ENCODE results near the gene MISP.
A peak's percentile ranks its signal among the peaks of the same experiment; 100 is the strongest.

MISP gene

GRCh38 chr19:782185-782877 is 31.4 kb downstream of the MISP start:
- H3K4me1 ChIP-seq (ENCODE audit: insufficient read depth, low read length): no peaks in the 10 kb centered on the region
- no peak overlapping the region for H3K9ac ChIP-seq (ENCODE audit: low read length)
- no peak overlapping the region for H3K27ac ChIP-seq (ENCODE audit: low read depth, low read length)
- no peaks in the 10 kb centered on the region for H3K36me3 ChIP-seq (ENCODE audit: insufficient read depth, low read length)
- no peaks in the 10 kb centered on the region for H3K9me3 ChIP-seq (ENCODE audit: low read length)
- H3K27me3 ChIP-seq (ENCODE audit: control insufficient read depth in 1 of 2, insufficient read depth in 2 of 2, low read length in 2 of 2): peaks cover 0 to 9% of the 10 kb centered on the region in 2 donors
- H3K4me3 ChIP-seq (ENCODE audit: low read depth in 1 of 2, low read length in 2 of 2): no peak overlapping the region

GRCh38 chr19:782878-783668 is 32.2 kb downstream of the MISP start:
- H3K27ac ChIP-seq (ENCODE audit: low read depth, low read length): no peak overlapping the region
- H3K27me3 ChIP-seq (ENCODE audit: control insufficient read depth in 1 of 2, insufficient read depth in 2 of 2, low read length in 2 of 2): peaks cover 0 to 9% of the 10 kb centered on the region in 2 donors
- no peaks in the 10 kb centered on the region for H3K9me3 ChIP-seq (ENCODE audit: low read length)
- H3K4me1 ChIP-seq (ENCODE audit: insufficient read depth, low read length): no peaks in the 10 kb centered on the region
- H3K4me3 ChIP-seq (ENCODE audit: low read depth in 1 of 2, low read length in 2 of 2): no peak overlapping the region
- no peak overlapping the region for H3K9ac ChIP-seq (ENCODE audit: low read length)
- H3K36me3 ChIP-seq (ENCODE audit: insufficient read depth, low read length): no peaks in the 10 kb centered on the region

- no peaks in the 10 kb centered on the region for H3K4me1 ChIP-seq (ENCODE audit: insufficient read depth, low read length)
- peaks cover 0 to 9% of the 10 kb centered on the region in 2 donors for H3K27me3 ChIP-seq (ENCODE audit: control insufficient read depth in 1 of 2, insufficient read depth in 2 of 2, low read length in 2 of 2)
- no peaks in the 10 kb centered on the region for H3K36me3 ChIP-seq (ENCODE audit: insufficient read depth, low read length)
- no peaks in the 10 kb centered on the region for H3K9me3 ChIP-seq (ENCODE audit: low read length)
- no peak overlapping the region for H3K9ac ChIP-seq (ENCODE audit: low read length)
- no peak overlapping the region for H3K27ac ChIP-seq (ENCODE audit: low read depth, low read length)
- no peak overlapping the region for H3K4me3 ChIP-seq (ENCODE audit: low read depth in 1 of 2, low read length in 2 of 2)
Observed at GRCh38 chr19:784541-784940, 33.6 kb downstream of the MISP start.

- Histone ChIP-seq H3K4me3 (ENCODE audit: low read depth in 1 of 2, low read length in 2 of 2) (no peak overlapping the region), H3K9ac (ENCODE audit: low read length) (no peak overlapping the region), H3K4me1 (ENCODE audit: insufficient read depth, low read length) (no peaks in the 10 kb centered on the region), H3K9me3 (ENCODE audit: low read length) (no peaks in the 10 kb centered on the region), H3K27me3 (ENCODE audit: control insufficient read depth in 1 of 2, insufficient read depth in 2 of 2, low read length in 2 of 2) (peaks cover 0 to 2% of the 10 kb centered on the region in 2 donors), H3K27ac (ENCODE audit: low read depth, low read length) (no peak overlapping the region), H3K36me3 (ENCODE audit: insufficient read depth, low read length) (no peaks in the 10 kb centered on the region)
Observed at GRCh38 chr19:787536-787935, 36.6 kb downstream of the MISP start.

GRCh38 chr19:788686-788982 is 37.7 kb downstream of the MISP start:
- Histone ChIP-seq H3K27me3 (ENCODE audit: control insufficient read depth in 1 of 2, insufficient read depth in 2 of 2, low read length in 2 of 2) (no peaks in the 10 kb centered on the region), H3K4me3 (ENCODE audit: low read depth in 1 of 2, low read length in 2 of 2) (no peak overlapping the region), H3K9me3 (ENCODE audit: low read length) (no peaks in the 10 kb centered on the region), H3K9ac (ENCODE audit: low read length) (no peak overlapping the region), H3K36me3 (ENCODE audit: insufficient read depth, low read length) (no peaks in the 10 kb centered on the region), H3K4me1 (ENCODE audit: insufficient read depth, low read length) (no peaks in the 10 kb centered on the region), H3K27ac (ENCODE audit: low read depth, low read length) (no peak overlapping the region)

- Histone ChIP-seq H3K36me3 (ENCODE audit: insufficient read depth, low read length) (no peaks in the 10 kb centered on the region), H3K27ac (ENCODE audit: low read depth, low read length) (peak overlapping the region; percentile 4), H3K9ac (ENCODE audit: low read length) (no peak overlapping the region), H3K27me3 (ENCODE audit: control insufficient read depth in 1 of 2, insufficient read depth in 2 of 2, low read length in 2 of 2) (no peaks in the 10 kb centered on the region), H3K4me1 (ENCODE audit: insufficient read depth, low read length) (no peaks in the 10 kb centered on the region), H3K4me3 (ENCODE audit: low read depth in 1 of 2, low read length in 2 of 2) (no peak overlapping the region), H3K9me3 (ENCODE audit: low read length) (no peaks in the 10 kb centered on the region)
Observed at GRCh38 chr19:788983-789700, 38.2 kb downstream of the MISP start.

- Histone ChIP-seq H3K9ac (ENCODE audit: low read length) (no peak overlapping the region), H3K9me3 (ENCODE audit: low read length) (no peaks in the 10 kb centered on the region), H3K36me3 (ENCODE audit: insufficient read depth, low read length) (no peaks in the 10 kb centered on the region), H3K4me1 (ENCODE audit: insufficient read depth, low read length) (no peaks in the 10 kb centered on the region), H3K27ac (ENCODE audit: low read depth, low read length) (peak overlapping the region; percentile 4), H3K27me3 (ENCODE audit: control insufficient read depth in 1 of 2, insufficient read depth in 2 of 2, low read length in 2 of 2) (no peaks in the 10 kb centered on the region), H3K4me3 (ENCODE audit: low read depth in 1 of 2, low read length in 2 of 2) (no peak overlapping the region)
Observed at GRCh38 chr19:789701-790060, 38.8 kb downstream of the MISP start.

GRCh38 chr19:791007-791566 is 40.2 kb downstream of the MISP start:
- Histone ChIP-seq H3K27me3 (ENCODE audit: control insufficient read depth in 1 of 2, insufficient read depth in 2 of 2, low read length in 2 of 2) (no peaks in the 10 kb centered on the region), H3K9me3 (ENCODE audit: low read length) (no peaks in the 10 kb centered on the region), H3K36me3 (ENCODE audit: insufficient read depth, low read length) (no peaks in the 10 kb centered on the region), H3K9ac (ENCODE audit: low read length) (no peak overlapping the region), H3K4me1 (ENCODE audit: insufficient read depth, low read length) (peaks cover 5% of the 10 kb centered on the region), H3K27ac (ENCODE audit: low read depth, low read length) (no peak overlapping the region), H3K4me3 (ENCODE audit: low read depth in 1 of 2, low read length in 2 of 2) (no peak overlapping the region)

GRCh38 chr19:791567-792305 is 40.8 kb downstream of the MISP start:
- Histone ChIP-seq H3K27me3 (ENCODE audit: control insufficient read depth in 1 of 2, insufficient read depth in 2 of 2, low read length in 2 of 2) (no peaks in the 10 kb centered on the region), H3K9ac (ENCODE audit: low read length) (no peak overlapping the region), H3K36me3 (ENCODE audit: insufficient read depth, low read length) (no peaks in the 10 kb centered on the region), H3K4me3 (ENCODE audit: low read depth in 1 of 2, low read length in 2 of 2) (no peak overlapping the region), H3K9me3 (ENCODE audit: low read length) (no peaks in the 10 kb centered on the region), H3K27ac (ENCODE audit: low read depth, low read length) (no peak overlapping the region), H3K4me1 (ENCODE audit: insufficient read depth, low read length) (peaks cover 9% of the 10 kb centered on the region)

- Histone ChIP-seq H3K27ac (ENCODE audit: low read depth, low read length) (no peak overlapping the region), H3K4me3 (ENCODE audit: low read depth in 1 of 2, low read length in 2 of 2) (no peak overlapping the region), H3K9ac (ENCODE audit: low read length) (no peak overlapping the region), H3K4me1 (ENCODE audit: insufficient read depth, low read length) (peaks cover 9% of the 10 kb centered on the region), H3K36me3 (ENCODE audit: insufficient read depth, low read length) (no peaks in the 10 kb centered on the region), H3K27me3 (ENCODE audit: control insufficient read depth in 1 of 2, insufficient read depth in 2 of 2, low read length in 2 of 2) (no peaks in the 10 kb centered on the region), H3K9me3 (ENCODE audit: low read length) (no peaks in the 10 kb centered on the region)
Observed at GRCh38 chr19:792306-792885, 41.5 kb downstream of the MISP start.

GRCh38 chr19:793806-794205 is 42.9 kb downstream of the MISP start:
- Histone ChIP-seq H3K4me3 (ENCODE audit: low read depth in 1 of 2, low read length in 2 of 2) (no peak overlapping the region), H3K9me3 (ENCODE audit: low read length) (no peaks in the 10 kb centered on the region), H3K9ac (ENCODE audit: low read length) (no peak overlapping the region), H3K27ac (ENCODE audit: low read depth, low read length) (no peak overlapping the region), H3K36me3 (ENCODE audit: insufficient read depth, low read length) (no peaks in the 10 kb centered on the region), H3K27me3 (ENCODE audit: control insufficient read depth in 1 of 2, insufficient read depth in 2 of 2, low read length in 2 of 2) (no peaks in the 10 kb centered on the region), H3K4me1 (ENCODE audit: insufficient read depth, low read length) (peaks cover 13% of the 10 kb centered on the region)
